22Rv1 (cell line): ENCODE measurements around the gene ERICH6.

Source experiments
- CTCF ChIP-seq: fragments of 450-650 bp; IDR thresholded peaks from 2 replicates; pipeline ENCODE4 v1.5.1; 2017; ENCODE audit warnings: mild to moderate bottlenecking
- ZFX ChIP-seq: fragments of 450-650 bp; IDR thresholded peaks from 2 replicates; pipeline ENCODE4 v1.6.1; 2017; ENCODE audit warnings: antibody characterized with exemption, borderline replicate concordance

- TF ChIP-seq CTCF (no peak), ZFX (no peak)
Observed at GRCh38 chr3:150682824-150683223, 20.9 kb downstream of the ERICH6 start.
